Right renal cortex interstitium (tissue), 3 donors: ENCODE data around the gene PPP1R13L. TPM values are rescaled to one million over a fixed set of nuclear protein-coding genes. Genes with fewer than 3 reads are reported as not detected.

ENCODE experiments used
- DNase-seq, 3 donors: peaks; one replicate each; pipeline ENCODE4 v3.0.0-alpha.2; 2013; ENCODE audit warnings: low read depth in 3 of 3, low spot score in 2 of 3
- polyA plus RNA-seq, 3 donors: library from polyadenylated mRNA; unstranded; fragments of 120-200 nt; gene quantifications; one replicate each; pipeline ENCODE4 v1.2.1, GENCODE V29; 2013; ENCODE audit not compliant: insufficient read length in 3 of 3

PPP1R13L gene
- polyA plus RNA-seq, 3 donors, result 6.2 to 8.9 (median 6.5) TPM

GRCh38 chr19:45368737-45369340, 36.0 kb downstream of the PPP1R13L start:
- no peak for DNase-seq

GRCh38 chr19:45368127-45368526, 36.7 kb downstream of the PPP1R13L start:
- no peak for DNase-seq

GRCh38 chr19:45364696-45365095, 40.2 kb downstream of the PPP1R13L start:
- DNase-seq, result no peak

GRCh38 chr19:45363861-45364459, 40.9 kb downstream of the PPP1R13L start:
- no peak for DNase-seq

- no peak for DNase-seq
These were observed 42.6 kb downstream of the PPP1R13L start for GRCh38 chr19:45362291-45362690.

- DNase-seq, result no peak
These were observed 43.3 kb downstream of the PPP1R13L start for GRCh38 chr19:45361608-45362007.

GRCh38 chr19:45358213-45358792, 46.6 kb downstream of the PPP1R13L start:
- DNase-seq, result no peak

GRCh38 chr19:45357445-45357783, 47.5 kb downstream of the PPP1R13L start:
- no peak for DNase-seq

- DNase-seq, result no peak
These were observed 48.0 kb downstream of the PPP1R13L start for GRCh38 chr19:45356760-45357444.

- DNase-seq, result no peak
These were observed 49.0 kb downstream of the PPP1R13L start for GRCh38 chr19:45355910-45356309.

- DNase-seq, result no peak
These were observed 49.5 kb downstream of the PPP1R13L start for GRCh38 chr19:45355402-45355801.

GRCh38 chr19:45354241-45354842, 50.5 kb downstream of the PPP1R13L start:
- no peak for DNase-seq

GRCh38 chr19:45352914-45353796, 51.7 kb downstream of the PPP1R13L start:
- DNase-seq, result no peak

- no peak for DNase-seq
These were observed 52.4 kb downstream of the PPP1R13L start for GRCh38 chr19:45352471-45352870.

- no peak for DNase-seq
These were observed 52.8 kb downstream of the PPP1R13L start for GRCh38 chr19:45352062-45352461.

GRCh38 chr19:45351401-45351952, 53.4 kb downstream of the PPP1R13L start:
- no peak for DNase-seq

- no peak for DNase-seq
These were observed 54.3 kb downstream of the PPP1R13L start for GRCh38 chr19:45350477-45351058.

- no peak for DNase-seq
These were observed 55.4 kb downstream of the PPP1R13L start for GRCh38 chr19:45349430-45349941.

- DNase-seq, result no peak
These were observed 55.8 kb downstream of the PPP1R13L start for GRCh38 chr19:45349126-45349415.
